ENCODE results near the gene KIAA1671. TPM values are rescaled to one million over a fixed set of nuclear protein-coding genes. Genes with fewer than 3 reads are reported as not detected.

KIAA1671 gene
- total and polyA plus RNA-seq, 2 of the 13 experiments (the other 11 are each of a cell fraction or from before 2014, with no cell fraction given), result 13.5 to 13.6 TPM

DNA sequence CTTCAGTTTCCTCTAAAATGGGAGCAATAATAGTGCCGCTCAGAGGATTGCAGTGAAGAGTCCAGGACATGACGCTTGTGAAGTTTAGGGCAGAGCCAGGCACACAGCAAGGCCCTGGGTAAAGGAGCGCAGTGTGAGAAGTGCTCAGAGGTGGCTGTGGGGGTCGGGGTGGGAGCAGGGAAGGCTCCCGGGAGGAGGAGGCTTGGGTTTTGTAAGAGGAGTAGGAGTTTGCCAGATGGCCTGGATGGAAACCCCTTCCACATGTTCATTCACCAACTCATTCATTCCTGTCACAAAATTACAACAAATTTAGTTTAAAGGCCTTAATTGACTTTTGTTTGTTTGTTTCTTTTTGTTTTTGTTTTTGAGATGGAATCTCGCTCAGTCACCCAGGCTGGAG, 283.9 kb downstream of the KIAA1671 start:
- H3K9ac ChIP-seq (ENCODE audit: insufficient read depth, low read depth, low read length), result no peak overlapping the region
- no peak overlapping the region for H3K27ac ChIP-seq (ENCODE audit: extremely low read length, insufficient read depth, low read length)
- WGBS (ENCODE audit: low lambda C conversion rate), result 93% methylated on average over 6 of the region's 6 CpGs
- TF ChIP-seq KLF11 (CRISPR knock-in tag; IDR thresholded peaks at IDR 0.05) (no peak), SNAPC2 (CRISPR knock-in tag; IDR thresholded peaks at IDR 0.05) (no peak), MATR3 (CRISPR knock-in tag; IDR thresholded peaks at IDR 0.05) (no peak), REXO4 (CRISPR knock-in tag; IDR thresholded peaks at IDR 0.05; ENCODE audit: borderline replicate concordance) (no peak), POLR2AphosphoS5 (IDR thresholded peaks at IDR 0.05; ENCODE audit: low read depth, low read length) (no peak), ZNF776 (CRISPR knock-in tag; IDR thresholded peaks at IDR 0.05) (no peak), SP140L (CRISPR knock-in tag; IDR thresholded peaks at IDR 0.05; ENCODE audit: borderline replicate concordance) (no peak), ZNF569 (CRISPR knock-in tag; IDR thresholded peaks at IDR 0.05; ENCODE audit: borderline replicate concordance) (no peak), SCMH1 (CRISPR knock-in tag; IDR thresholded peaks at IDR 0.05; ENCODE audit: borderline replicate concordance) (no peak), ZNF343 (CRISPR knock-in tag; IDR thresholded peaks at IDR 0.05) (no peak), ZNF572 (CRISPR knock-in tag; IDR thresholded peaks at IDR 0.05) (no peak), TCF7 (IDR thresholded peaks at IDR 0.05; ENCODE audit: low read depth) (no peak), ZNF772 (CRISPR knock-in tag; IDR thresholded peaks at IDR 0.05) (no peak)
- TF ChIP-seq, protein P1, sequence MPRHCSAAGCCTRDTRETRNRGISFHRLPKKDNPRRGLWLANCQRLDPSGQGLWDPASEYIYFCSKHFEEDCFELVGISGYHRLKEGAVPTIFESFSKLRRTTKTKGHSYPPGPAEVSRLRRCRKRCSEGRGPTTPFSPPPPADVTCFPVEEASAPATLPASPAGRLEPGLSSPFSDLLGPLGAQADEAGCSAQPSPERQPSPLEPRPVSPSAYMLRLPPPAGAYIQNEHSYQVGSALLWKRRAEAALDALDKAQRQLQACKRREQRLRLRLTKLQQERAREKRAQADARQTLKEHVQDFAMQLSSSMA (CRISPR knock-in tag; IDR thresholded peaks at IDR 0.05), result no peak
- TF ChIP-seq, protein P2, sequence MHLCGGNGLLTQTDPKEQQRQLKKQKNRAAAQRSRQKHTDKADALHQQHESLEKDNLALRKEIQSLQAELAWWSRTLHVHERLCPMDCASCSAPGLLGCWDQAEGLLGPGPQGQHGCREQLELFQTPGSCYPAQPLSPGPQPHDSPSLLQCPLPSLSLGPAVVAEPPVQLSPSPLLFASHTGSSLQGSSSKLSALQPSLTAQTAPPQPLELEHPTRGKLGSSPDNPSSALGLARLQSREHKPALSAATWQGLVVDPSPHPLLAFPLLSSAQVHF (CRISPR knock-in tag; IDR thresholded peaks at IDR 0.05), result no peak
- H4K20me1 ChIP-seq (ENCODE audit: insufficient read depth, low read length), result no peaks in the 10 kb centered on the region
- no TSS peak for BruUV-seq (replicated peaks)
- intact Hi-C loops (cut with micrococcal nuclease; ENCODE audit: unreplicated experiment) (loop anchor here (5.0 kb wide), 1 partner anchor 76 kb away; no protein-coding TSS in a partner anchor), in situ Hi-C loops (cut with HindIII; ENCODE audit: extremely low pct_ligation_motif_present, low pct_unique_long_range_greater_than_20kb) (loop anchor here (5.0 kb wide), 1 partner anchor 96 kb away; no protein-coding TSS in a partner anchor)
- DNase-seq (ENCODE audit: low spot score), result no peak
- CTCF ChIA-PET (ENCODE audit: low intra/inter-chr PET ratio, low total read pairs), result interaction anchor here (0.6 to 1.7 kb wide), 2 partner anchors 98 to 466 kb away, joined by 3 to 14 read pairs; no protein-coding TSS in a partner anchor
- peak overlapping the region; percentile 53; the same call in 1 of the 2 replicates for H3K4me2 ChIP-seq (ENCODE audit: low read depth, low read length)
- no peaks in the 10 kb centered on the region for H3K36me3 ChIP-seq (replicated peaks in 1 of 2; ENCODE audit: control insufficient read depth in 1 of 2, insufficient read depth in 2 of 2, low read length in 2 of 2)
- no peaks in the 10 kb centered on the region for H3K79me2 ChIP-seq (ENCODE audit: insufficient read depth, low read length)
- no peak for ATAC-seq
- POLR2A ChIA-PET, result no interaction called here
- peaks cover 5% of the 10 kb centered on the region; the same call in 1 of the 2 replicates for H3K4me1 ChIP-seq (ENCODE audit: insufficient read depth, low read length)
- H3K27me3 ChIP-seq (ENCODE audit: control insufficient read depth in 1 of 2, insufficient read depth in 2 of 2, low read length in 2 of 2), result peaks cover 2 to 22% of the 10 kb centered on the region in 2 experiments; a peak in 1 of 5 replicates
- H3K9me3 ChIP-seq (ENCODE audit: low read length), result no peaks in the 10 kb centered on the region
- H2AFZ ChIP-seq (ENCODE audit: low read length), result no peak overlapping the region
- FAIRE-seq, result no peak
- no peak overlapping the region for H3K4me3 ChIP-seq (replicated peaks in 1 of 3; ENCODE audit: insufficient read depth in 1 of 3, low read depth in 2 of 3, low read length in 3 of 3)
